Activated CD8-positive, alpha-beta memory T cell treated with anti-CD3 and anti-CD28 coated beads for 48 hours (primary cell): ENCODE measurements around the gene RGS12.

Experiments used
- DNase-seq, 3 experiments: peaks; one replicate each; pipeline ENCODE4 v3.0.0-alpha.2; 2020; ENCODE audit warnings: low read depth in 2 of 3, low spot score in 2 of 3

The RGS12 gene

DNA sequence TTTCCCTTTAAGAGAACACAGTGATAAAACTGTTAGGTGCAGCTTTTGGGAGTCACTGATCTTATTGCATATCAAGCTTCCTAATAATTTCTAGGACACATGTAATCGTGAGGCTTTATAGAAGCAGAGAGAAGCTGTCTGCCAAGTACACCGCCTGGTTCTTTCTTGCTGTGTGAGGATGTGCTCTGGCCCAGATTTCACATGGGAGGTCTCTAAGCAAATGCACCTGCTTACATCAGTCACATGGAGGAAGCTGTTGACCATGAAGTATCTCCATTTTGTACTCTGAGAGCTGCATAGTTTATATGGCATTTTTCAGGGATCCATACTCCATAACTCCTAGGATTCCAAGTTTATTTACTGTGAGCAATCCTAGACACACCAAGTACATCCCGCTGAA, 37.1 kb downstream of the RGS12 start:
- no peak for DNase-seq

DNA sequence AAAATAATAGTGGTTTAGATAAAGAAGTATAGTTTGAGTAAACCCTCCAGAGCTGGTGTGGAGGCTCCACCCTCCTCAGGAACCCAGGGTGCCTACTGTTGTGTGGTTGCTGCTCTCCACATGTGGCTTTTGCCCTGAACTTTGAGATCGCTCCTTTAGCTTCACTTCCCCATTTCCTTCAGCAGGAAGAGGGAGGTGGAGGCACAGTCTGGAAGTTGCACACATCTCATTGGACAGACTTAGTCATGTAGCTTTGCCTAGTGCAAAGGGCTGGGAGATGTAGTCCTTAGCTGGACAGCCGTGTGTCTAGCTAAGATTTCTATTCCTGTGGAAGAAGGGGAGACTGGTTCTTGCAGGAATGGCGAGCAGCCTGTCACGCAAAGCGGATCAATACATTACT, 37.9 kb downstream of the RGS12 start:
- DNase-seq: no peak

DNA sequence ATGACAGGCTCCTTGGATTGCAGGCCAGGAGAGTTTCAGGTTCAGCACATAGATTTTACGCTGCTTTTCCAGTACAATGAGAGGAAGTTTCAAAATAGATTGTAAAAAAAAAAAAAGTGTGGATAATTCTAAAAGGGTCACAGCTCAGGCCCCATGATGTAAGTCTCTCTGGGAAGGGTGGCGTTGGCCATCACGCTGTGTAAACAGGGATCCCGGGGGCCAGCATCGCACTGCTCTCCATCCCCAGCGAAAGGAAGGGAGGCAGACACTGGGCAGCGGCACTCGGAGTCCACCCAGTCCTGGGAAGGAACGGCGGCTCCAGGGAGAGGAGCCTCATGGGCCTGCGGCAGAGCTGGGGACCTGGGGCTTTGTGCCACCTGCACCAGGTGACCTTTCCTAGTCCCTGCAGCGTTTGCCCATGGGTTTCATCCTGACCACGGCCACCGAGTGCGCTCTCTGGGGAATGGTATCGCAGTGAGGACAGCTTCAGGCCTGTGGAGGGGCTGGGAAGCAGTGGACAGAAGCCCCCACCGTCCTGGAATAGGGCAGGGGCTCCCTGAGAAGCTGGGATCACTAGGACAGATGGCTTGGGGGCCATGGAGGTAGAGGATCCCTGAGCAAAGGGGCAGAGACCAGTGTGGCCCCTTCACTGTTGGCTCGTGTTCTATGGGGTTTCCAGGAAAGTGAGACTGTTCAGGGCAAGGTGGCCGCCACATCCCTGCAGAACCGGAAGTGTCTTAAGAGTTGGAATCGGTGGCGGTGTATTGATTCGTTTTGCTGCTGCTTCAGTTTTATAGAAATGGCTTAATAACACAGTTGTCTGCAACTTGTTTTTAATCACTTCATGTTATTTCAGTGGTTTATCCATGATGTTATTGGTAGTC, 38.9 kb downstream of the RGS12 start:
- no peak for DNase-seq

GRCh38 chr4:3332498-3332897, 39.7 kb downstream of the RGS12 start:
- no peak for DNase-seq

GRCh38 chr4:3334316-3334715, 41.5 kb downstream of the RGS12 start:
- DNase-seq: no peak

GRCh38 chr4:3335385-3335784, 42.6 kb downstream of the RGS12 start:
- no peak for DNase-seq

GRCh38 chr4:3335982-3336381, 43.2 kb downstream of the RGS12 start:
- DNase-seq: no peak

GRCh38 chr4:3336382-3337356, 43.8 kb downstream of the RGS12 start:
- DNase-seq: no peak

GRCh38 chr4:3337357-3337732, 44.5 kb downstream of the RGS12 start:
- no peak for DNase-seq

DNA sequence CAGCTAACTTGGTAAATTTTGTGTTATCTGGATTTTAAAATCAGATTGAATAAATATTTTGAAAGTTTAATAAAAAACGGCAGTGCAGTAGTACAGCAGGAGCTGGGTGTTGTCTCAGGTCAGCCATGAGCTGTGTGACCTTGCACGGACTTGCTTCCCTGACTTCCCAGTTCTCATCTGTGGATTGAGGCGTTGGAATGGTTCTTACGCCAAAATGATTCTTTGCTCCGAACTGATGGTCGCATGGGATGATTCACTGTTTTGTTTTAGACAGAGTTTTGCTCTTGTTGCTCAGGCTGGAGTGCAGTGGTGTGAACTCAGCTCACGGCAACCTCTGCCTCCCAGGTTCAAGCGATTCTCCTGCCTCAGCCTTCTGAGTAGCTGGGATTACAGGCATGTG, 45.0 kb downstream of the RGS12 start:
- DNase-seq: no peak

GRCh38 chr4:3338321-3338838, 45.6 kb downstream of the RGS12 start:
- DNase-seq: no peak

DNA sequence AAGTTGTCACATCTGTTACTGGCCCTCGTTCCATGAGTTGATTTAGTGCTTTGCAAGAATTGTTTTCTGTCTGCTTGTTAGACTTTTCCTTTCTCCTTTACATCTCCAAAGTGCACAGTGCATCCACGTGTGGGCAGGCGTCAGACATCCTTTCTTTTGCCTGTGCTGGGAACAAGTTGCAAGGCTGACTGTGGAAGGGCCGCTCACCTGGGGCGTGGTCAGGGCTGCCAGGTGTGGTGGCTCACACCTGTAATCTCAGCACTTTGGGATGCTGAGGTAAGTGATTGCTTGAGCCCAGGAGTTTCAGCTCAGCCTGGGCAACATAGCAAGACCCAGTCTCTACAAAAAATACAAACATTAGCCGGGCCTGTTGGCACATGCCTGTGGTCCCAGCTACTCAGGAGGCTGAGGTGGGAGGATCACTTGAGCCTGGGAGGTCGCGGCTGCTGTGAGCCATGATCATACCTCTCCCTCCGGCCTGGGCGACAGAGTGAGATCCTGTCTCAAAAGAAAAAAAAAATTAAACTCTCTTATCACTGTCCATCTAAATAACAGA, 46.2 kb downstream of the RGS12 start:
- DNase-seq: no peak

GRCh38 chr4:3339577-3339976, 46.8 kb downstream of the RGS12 start:
- DNase-seq: no peak

DNA sequence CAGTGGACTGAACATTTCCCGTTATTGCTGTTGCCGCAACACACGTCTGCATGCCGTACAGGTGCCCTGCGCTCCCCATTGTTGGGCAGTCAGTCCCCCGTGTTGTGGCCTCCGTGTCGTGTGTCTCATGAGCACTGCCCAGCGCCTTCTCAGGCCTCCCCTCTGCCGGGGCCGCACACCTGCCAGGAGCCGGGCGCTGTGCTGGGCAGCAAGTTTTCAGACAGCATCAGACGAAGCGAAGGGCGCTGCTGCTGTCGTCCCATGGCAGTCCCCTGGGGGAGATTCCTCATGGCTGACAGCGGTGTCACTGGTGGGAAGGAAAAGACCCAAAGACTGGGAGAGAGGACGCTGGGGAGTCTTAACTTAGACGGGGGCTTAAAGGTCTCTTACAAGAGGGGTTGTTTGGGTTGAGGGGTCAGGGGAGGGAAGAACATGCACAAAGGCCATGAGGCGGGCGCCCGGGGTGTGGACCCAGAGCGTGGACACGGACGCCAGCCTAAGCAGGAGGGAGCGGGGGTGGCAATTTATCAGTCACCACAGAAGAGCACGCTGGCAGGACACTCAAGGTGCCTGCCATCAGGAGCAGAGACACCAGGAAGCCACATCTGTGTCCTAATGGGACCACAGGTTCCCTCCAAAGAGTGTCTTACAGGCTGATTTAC, 47.3 kb downstream of the RGS12 start:
- DNase-seq: no peak

- DNase-seq: no peak
These were observed 47.9 kb downstream of the RGS12 start for GRCh38 chr4:3340700-3341083.

- no peak for DNase-seq
These were observed 48.9 kb downstream of the RGS12 start for GRCh38 chr4:3341760-3342159.

DNA sequence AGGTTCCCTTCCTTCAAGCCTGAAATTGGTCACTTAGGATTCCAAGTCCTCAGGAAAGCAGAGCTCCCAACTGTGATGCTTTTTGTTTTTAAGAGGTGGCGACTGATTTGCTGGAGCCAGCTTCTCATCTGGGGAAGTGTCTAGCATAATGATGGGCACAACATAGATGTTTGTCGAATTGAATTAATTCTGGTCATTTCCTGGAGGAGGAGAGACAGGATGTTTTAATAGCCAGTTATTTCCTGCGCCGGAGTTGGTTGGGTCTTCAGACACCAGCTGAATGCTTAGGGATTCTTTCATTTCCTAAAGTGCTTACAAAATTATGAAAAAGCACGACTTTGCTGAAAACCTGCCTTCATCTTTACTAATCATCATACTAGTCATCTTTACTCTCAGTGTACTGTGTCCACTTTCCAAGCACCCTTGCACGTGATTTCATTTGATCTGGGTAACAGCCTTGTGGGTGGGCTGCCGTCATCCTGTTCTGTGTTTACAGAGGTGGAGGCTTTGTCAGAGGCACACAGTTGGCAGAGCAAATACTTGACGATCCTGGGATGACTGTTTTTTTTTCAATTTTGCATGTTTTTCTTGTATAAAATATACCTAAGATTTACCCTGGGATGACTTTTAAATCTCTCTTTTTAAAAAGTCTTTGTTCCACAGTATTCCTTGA, 49.5 kb downstream of the RGS12 start:
- DNase-seq: no peak
